Embryonic facial prominence (tissue), 1 donor: ENCODE data around the gene TSEN54.

Experiments used
- DNase-seq: peaks from one replicate; pipeline ENCODE4 v3.0.0-alpha.2; 2016; ENCODE audit errors: extremely low spot score

The TSEN54 gene

DNA sequence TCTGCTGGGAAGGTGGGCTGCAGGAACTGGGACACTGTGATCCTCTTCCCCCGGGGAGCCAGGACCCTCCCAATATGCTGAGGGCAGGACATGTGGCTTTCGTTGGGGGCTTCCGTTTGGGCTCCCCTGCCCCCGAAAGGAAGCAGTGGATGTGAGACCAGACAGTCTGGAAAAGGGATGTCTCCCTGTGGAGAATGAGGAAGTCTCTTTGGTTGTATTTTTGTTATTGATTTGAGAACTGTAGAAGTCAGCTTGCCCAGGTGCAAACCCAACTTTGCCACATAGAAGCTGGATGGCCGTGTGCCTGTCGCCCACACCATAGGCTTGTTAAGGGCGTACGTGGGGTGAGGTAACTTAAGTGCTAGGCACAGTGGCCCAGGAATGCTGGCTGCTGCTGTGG lies 27.9 kb downstream of the TSEN54 start:
- DNase-seq, result no peak

DNA sequence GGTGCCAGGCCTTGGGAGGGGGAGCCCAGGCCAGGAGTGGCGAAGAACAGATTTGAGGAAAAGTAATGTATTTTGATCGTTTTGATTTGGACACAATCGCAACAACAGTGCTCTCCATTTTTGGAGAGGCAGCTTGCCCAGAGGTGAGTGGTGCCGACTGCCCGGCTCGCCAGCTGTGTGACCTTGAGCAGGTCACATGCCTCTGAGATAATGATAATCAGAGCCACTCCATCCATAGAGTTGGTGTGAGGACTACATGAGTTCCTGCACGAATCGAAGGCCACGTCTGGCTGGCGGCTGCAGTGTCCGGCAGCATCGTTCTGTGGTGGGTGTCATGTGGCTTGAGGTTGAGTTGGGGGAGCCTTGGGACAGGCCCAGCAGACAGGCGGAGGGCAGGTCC lies 29.9 kb downstream of the TSEN54 start:
- DNase-seq, result no peak

GRCh38 chr17:75547091-75547490 lies 30.8 kb downstream of the TSEN54 start:
- DNase-seq, result no peak

- DNase-seq, result no peak
Measured at GRCh38 chr17:75548813-75549212, 32.5 kb downstream of the TSEN54 start.

- no peak for DNase-seq
Measured at GRCh38 chr17:75549246-75550138, 33.2 kb downstream of the TSEN54 start.

DNA sequence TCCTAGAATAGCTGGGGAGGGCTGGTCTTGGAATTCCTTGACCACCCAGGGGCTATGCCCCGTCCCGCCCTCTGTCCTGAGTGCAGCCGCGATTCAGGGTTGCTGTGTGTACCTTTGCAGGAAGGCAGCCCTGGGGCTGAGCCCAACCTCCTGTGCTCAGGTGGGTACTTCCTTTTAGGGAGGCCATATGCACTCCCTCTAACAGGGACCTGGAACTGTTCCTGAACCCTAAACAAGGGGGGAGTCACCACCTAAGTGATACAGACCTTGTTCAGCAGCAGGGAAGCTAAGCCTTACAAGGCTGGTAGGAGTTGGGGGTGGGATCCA lies 33.8 kb downstream of the TSEN54 start:
- DNase-seq, result no peak

DNA sequence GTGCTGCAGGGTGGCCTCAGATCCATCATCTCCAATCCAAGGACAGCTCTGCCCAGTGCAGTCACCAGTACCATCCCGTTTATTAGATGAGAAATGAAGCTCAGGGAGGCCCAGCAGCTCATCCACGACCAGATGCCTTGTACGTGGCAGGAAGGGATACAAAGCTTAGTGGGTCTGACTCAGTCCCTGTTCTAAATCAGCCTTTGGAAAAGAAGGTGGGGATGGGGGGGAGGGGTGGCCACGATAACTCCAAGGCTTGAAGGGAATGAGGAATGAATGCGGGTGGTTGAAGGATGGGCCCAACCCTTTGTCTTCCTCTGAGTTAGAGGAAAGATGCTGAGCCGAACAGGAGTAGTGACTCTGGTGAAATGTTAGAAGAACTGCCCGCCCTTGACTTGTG lies 34.9 kb downstream of the TSEN54 start:
- no peak for DNase-seq

DNA sequence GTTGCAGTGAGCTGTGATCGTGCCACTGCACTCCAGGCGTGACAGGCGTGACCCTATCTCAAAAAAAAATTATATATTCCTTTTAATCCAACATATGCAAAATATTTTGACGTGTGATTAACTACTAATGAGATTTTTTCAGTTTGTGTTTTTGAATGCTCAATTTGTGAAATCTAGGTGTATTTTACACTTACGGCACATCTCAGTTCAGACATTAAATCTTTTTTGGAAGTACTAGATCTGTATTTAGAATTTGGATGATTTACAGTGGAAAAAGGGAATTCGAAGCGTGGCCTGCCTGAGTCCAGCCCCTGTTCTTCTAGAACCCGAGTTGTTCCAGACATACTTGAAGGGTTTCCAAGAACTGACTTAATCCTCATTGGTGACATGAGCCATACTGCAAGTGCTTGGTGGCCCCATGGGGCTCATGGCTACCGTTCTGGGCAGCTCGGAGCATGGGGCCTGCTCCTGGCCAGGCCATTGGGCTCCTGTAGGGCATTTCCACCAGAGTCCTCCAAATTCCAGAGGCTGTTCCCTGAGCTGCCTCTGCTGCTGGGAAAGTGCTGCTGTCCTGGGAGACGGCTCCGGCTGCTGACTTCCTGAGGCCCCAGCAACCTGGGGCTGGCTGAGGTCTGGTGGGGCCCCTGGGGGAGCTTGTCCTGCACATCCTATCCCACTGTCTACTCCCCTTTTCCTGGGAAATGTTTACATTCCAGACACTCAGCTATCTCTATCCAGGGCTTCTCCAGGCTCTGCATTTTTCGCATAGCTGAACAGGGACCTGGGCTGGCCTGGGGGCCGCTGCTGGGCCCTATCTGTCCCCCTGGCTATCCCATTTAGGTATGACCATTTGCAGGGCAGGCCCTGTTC lies 36.3 kb downstream of the TSEN54 start:
- no peak for DNase-seq

- no peak for DNase-seq
Measured at GRCh38 chr17:75553295-75554110, 37.2 kb downstream of the TSEN54 start.

DNA sequence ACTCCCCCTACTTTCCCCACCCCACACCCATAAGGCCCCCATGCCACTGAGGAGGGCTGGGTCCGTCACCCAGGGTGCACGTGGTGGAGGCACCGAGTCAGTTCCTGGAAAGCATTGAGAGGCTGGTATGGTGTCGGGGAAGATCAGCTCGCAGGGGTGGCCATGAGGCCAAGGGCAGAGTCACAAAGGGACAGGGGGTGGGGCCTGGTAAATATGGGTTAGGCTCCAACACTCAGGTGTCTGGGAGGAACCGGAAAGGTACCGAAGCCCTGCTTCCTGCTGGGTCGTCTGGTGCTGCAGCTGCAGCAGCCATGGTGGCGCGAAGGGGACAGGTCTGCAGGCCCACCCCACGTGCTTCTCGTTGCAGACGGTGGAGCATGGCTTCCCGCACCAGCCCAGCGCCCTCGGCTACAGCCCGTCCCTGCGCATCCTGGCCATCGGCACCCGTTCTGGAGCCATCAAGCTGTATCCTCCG lies 39.4 kb downstream of the TSEN54 start:
- DNase-seq, result no peak

DNA sequence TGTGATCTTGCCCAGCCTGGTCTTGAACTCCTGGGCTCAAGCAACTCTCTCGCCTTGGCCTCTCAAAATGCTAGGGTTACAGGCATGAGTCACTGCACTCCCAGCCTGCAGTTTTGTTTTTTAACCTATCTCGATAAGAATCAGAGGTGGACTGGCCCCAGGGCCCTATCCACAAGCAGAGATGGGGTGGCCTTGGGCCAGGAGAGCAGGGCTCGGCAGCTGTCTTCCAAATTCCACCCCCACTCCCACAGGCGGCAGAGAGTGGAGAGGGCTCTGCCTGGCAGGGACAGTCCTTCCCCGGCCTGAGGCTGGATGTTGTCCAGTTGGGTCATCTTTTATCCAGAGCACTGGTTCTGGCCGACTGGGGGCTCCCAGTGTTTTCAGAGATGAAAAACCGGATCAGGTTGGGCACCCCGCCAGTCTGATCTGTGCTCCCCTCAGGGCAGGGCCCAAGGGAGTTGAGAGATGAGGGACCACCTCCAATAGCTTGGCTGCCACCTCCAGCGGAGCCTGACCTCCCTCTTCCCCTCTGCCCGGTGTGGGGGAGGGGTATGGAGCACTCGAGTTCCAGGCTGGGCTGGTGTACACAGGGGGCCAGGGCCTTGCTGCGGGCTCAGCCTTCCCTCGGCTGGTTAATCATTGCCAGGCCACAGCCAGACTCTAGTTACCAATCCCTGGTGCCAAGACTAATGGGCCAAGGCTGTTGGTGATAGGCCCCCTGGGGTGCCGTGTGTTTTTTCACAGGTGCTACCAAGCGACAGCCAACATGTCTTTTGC lies 40.9 kb downstream of the TSEN54 start:
- DNase-seq, result no peak

DNA sequence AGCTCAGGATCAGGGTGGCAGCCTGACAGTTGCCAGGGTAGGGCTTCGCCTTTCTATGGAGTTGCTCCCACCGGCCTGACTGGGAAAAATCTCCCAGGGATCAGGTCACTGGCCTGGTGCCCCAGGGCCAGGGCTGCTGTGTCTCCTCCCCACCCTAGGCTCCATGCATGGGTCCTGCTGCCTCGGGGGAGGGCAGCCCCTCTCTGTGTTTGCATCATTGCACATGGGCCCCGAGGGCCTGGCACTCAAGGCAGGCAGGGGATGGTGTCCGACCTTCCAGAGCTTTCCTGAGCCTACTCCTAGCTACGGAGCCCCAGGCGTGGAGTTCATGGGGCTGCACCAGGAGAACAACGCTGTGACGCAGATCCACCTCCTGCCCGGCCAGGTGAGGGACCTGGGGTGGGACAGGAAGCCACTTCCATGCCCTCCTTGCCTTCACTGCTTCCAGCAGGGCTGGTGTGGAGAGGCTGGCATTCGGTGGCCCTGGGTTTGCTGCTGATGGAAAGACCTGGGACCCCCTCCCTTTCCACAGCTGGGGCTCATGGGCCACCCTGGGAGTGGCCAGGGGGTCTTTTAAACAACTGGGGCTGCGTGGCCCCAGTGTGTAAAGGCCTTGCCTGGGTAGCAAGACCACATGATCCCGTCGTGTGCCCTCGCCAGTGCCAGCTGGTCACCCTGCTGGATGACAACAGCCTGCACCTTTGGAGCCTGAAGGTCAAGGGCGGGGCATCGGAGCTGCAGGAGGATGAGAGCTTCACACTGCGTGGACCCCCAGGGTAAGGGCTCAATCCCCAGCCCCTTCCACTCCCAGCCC lies 41.7 kb downstream of the TSEN54 start:
- DNase-seq, result no peak

- DNase-seq, result no peak
Measured at GRCh38 chr17:75558666-75559530, 42.6 kb downstream of the TSEN54 start.

DNA sequence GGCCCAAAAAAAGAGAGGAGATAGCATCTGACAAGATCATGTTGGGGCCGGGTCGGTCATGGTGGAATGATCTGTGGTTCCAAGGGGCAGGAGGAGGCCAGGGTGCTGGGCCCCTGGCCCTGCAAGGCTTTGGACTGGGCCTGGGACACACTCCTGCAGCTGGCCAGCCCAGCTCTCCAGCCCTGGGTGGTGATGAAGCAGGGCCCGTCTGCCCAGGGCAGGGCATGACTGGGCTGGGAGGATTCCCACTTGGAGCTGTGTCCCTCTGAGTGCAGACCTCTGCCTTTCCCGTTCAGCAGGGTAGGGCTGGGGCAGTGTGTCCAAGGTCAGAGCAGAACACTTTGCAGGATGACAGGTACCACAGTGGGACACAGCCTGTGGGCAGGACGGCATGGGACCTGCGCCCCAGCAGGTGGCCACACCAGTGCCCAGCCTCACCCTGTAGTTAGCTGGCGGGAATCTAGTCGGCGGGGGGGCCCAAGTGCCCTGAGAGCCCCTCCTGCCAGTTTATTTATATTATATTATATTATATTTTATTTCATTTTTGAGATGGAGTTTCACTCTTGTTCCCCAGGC lies 43.7 kb downstream of the TSEN54 start:
- DNase-seq, result no peak

GRCh38 chr17:75561927-75562603 lies 45.7 kb downstream of the TSEN54 start:
- DNase-seq, result no peak

DNA sequence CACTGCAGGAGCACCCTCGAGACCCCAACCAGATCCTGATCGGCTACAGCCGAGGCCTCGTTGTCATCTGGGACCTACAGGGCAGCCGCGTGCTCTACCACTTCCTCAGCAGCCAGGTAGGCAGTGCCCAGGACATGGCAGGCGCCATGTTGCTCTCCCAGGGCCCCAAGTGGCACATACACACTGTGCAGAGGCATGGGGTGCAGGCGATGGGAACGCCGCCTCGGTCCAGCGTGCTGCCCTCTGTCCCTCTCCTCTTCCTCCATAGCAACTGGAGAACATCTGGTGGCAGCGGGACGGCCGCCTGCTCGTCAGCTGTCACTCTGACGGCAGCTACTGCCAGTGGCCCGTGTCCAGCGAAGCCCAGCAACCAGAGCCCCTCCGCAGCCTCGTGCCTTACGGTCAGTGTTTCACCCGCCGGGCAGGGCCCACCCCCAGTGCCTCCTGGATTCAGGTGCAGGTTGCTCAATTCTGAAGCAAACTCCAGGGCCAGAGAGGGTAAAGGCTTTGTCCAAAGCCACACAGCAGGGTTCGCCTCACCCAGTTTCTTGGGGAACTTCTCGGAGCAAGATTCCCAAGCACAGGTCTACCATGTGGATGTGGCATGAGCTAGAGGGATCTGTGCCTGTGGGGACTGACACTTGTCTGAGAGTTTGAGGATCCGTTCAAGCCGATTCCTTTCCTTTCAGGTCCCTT lies 46.9 kb downstream of the TSEN54 start:
- no peak for DNase-seq

DNA sequence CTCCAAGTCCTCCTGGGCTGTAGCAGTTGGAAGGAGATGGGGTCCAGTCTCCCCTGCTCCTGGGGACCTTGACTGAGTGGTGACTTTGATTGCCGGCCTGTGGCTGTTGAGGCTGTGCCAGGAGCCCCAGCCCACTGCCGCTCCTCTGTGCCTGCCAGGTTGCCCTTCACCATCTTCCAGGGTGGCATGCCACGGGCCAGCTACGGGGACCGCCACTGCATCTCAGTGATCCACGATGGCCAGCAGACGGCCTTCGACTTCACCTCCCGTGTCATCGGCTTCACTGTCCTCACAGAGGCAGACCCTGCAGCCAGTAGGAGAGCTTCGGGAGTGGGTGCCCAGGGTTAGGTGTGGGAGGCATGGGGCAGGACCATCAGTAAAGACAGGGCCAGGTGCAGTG lies 47.9 kb downstream of the TSEN54 start:
- no peak for DNase-seq

DNA sequence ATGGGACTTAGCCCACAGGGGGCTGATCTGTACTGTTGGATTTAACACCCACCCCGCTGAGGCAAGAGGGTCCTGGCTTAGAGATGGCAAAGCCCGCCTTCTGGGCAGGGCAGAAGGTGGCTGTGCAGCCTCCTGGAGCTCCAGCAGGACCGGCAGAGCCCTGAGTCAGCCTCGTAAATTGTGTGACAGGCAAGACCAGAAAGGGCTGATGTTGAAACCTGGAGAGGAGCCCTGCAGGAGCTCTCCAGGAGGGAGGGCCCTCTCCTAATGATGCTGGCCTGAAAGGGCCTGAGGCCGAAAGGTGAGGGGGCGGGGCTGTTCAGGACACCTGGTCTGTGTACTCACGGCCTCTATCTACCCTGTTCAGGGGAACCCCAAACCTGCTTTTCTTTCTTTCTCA lies 48.7 kb downstream of the TSEN54 start:
- no peak for DNase-seq
